A673 (cell line): ENCODE data around the gene MET.

ENCODE experiments used
- EZH2 ChIP-seq: fragments of 200-600 bp; sonication (generic); IDR thresholded peaks from 2 replicates; pipeline ENCODE4 v1.6.1; 2017; ENCODE audit warnings: borderline replicate concordance, low read depth, mild to moderate bottlenecking, mixed read lengths, antibody characterized with exemption, low read length; ENCODE audit not compliant: poor library complexity, severe bottlenecking
- TF ChIP-seq, protein P1 (sequence below): fragments of 300-800, 200-600 bp; sonication (generic); conservative IDR thresholded peaks from 2 replicates; pipeline ENCODE4 v1.5.1; 2017; ENCODE audit warnings: low read depth, mild to moderate bottlenecking, antibody characterized with exemption, low read length, moderate library complexity, mixed read lengths

DNA sequence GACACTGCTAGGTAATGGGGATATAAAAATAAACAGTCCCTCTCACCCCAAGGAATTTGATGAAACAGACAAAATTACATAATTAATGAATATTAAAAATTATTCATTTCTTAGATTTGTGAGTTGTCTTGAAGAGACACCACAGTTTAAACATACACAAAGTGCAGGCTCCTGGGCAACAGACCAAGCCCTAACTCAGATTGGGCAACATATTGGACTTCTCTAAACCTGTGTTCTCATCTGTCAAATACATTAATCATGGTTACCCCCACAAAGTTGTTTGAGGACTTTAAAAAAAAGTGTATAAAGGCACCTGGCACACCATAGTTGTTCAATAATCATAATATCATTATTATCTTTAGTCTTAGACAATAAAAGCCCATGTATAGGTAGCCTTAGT lies 127.9 kb downstream of the MET start:
- TF ChIP-seq, protein P1, sequence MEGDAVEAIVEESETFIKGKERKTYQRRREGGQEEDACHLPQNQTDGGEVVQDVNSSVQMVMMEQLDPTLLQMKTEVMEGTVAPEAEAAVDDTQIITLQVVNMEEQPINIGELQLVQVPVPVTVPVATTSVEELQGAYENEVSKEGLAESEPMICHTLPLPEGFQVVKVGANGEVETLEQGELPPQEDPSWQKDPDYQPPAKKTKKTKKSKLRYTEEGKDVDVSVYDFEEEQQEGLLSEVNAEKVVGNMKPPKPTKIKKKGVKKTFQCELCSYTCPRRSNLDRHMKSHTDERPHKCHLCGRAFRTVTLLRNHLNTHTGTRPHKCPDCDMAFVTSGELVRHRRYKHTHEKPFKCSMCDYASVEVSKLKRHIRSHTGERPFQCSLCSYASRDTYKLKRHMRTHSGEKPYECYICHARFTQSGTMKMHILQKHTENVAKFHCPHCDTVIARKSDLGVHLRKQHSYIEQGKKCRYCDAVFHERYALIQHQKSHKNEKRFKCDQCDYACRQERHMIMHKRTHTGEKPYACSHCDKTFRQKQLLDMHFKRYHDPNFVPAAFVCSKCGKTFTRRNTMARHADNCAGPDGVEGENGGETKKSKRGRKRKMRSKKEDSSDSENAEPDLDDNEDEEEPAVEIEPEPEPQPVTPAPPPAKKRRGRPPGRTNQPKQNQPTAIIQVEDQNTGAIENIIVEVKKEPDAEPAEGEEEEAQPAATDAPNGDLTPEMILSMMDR, result no peak
- TF ChIP-seq EZH2, result no peak
